ENCODE results near the gene ZBTB43.

DNA sequence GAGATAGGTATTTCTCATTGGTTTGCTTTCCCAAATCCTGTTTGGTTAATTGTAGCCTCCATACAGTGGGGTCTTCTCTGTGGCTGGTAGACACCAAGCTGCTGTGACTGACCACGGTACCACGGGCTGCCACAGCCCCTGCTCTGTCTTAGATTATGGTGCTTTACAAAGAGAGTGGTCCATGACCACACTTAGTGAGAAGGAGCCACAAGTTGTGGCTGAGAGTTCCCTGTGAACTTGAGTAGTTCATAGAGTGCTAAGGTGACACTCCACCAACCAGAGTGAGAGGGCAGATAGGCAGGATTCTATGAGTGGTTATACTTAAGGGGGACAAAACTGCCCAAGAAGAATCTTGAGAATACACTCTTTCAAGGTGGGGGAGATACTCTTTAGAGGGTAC, 29.8 kb downstream of the ZBTB43 start:
- TF ChIP-seq, protein P1, sequence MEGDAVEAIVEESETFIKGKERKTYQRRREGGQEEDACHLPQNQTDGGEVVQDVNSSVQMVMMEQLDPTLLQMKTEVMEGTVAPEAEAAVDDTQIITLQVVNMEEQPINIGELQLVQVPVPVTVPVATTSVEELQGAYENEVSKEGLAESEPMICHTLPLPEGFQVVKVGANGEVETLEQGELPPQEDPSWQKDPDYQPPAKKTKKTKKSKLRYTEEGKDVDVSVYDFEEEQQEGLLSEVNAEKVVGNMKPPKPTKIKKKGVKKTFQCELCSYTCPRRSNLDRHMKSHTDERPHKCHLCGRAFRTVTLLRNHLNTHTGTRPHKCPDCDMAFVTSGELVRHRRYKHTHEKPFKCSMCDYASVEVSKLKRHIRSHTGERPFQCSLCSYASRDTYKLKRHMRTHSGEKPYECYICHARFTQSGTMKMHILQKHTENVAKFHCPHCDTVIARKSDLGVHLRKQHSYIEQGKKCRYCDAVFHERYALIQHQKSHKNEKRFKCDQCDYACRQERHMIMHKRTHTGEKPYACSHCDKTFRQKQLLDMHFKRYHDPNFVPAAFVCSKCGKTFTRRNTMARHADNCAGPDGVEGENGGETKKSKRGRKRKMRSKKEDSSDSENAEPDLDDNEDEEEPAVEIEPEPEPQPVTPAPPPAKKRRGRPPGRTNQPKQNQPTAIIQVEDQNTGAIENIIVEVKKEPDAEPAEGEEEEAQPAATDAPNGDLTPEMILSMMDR (IDR thresholded peaks at IDR 0.05): no peak
- no peak for TF ChIP-seq POLR2AphosphoS5 (IDR thresholded peaks at IDR 0.05)
- TF ChIP-seq POLR2A (IDR thresholded peaks at IDR 0.05; ENCODE audit: low read depth): no peak
- no peak for TF ChIP-seq EP300 (IDR thresholded peaks at IDR 0.05)

Measured in esophagus muscularis mucosa (tissue), 4 donors.